MCF 10A (cell line): ENCODE measurements around the gene MYOM1. TPM values are rescaled to one million over a fixed set of nuclear protein-coding genes. Genes with fewer than 3 reads are reported as not detected.

Experiments used
- BruUV-seq: library from RNA; stranded (reverse); fragments of 400-500 nt; replicated peaks from 2 replicates; lab custom pipeline; 2021; lab: Mats Ljungman, UMichigan
- CTCF ChIA-PET: fragments of 300-600 bp; sonication (Branson Sonifier 250); formaldehyde crosslinking; extraction: SDS; loops from one replicate; lab custom pipeline; 2021; ENCODE audit warnings: antibody characterized with exemption, inconsistent platforms; lab: Yijun Ruan, JAX
- POLR2A ChIA-PET: fragments of 300-600, 350-650 bp; sonication (Branson Sonifier 250); formaldehyde crosslinking; extraction: SDS; loops from one replicate; lab custom pipeline; 2020; ENCODE audit warnings: antibody characterized with exemption, inconsistent platforms; lab: Yijun Ruan, JAX
- DNase-seq: peaks from one replicate; pipeline ENCODE4 v3.0.0-alpha.2; 2018; ENCODE audit not compliant: unreplicated experiment
- H3K27ac Mint-ChIP-seq: one replicate; pipeline ENCODE4 v1.8.0; 2022; ENCODE audit warnings: mild to moderate bottlenecking, low read depth, mixed read lengths; ENCODE audit not compliant: unreplicated experiment
- H3K27me3 Mint-ChIP-seq: one replicate; pipeline ENCODE4 v1.8.0; 2022; ENCODE audit warnings: mixed read lengths; ENCODE audit not compliant: insufficient read depth, unreplicated experiment
- H3K36me3 Mint-ChIP-seq: one replicate; pipeline ENCODE4 v1.8.0; 2022; ENCODE audit warnings: mild to moderate bottlenecking, moderate library complexity, mixed read lengths; ENCODE audit not compliant: insufficient read depth, unreplicated experiment
- H3K4me1 Mint-ChIP-seq: one replicate; pipeline ENCODE4 v1.8.0; 2022; ENCODE audit warnings: mixed read lengths; ENCODE audit not compliant: insufficient read depth, unreplicated experiment
- H3K4me3 Mint-ChIP-seq: one replicate; pipeline ENCODE4 v1.8.0; 2022; ENCODE audit warnings: mild to moderate bottlenecking, moderate library complexity, mixed read lengths; ENCODE audit not compliant: unreplicated experiment
- H3K9me3 Mint-ChIP-seq: one replicate; pipeline ENCODE4 v1.8.0; 2022; ENCODE audit warnings: mixed read lengths; ENCODE audit not compliant: unreplicated experiment
- intact Hi-C: fragments of 100-400 bp; cut with micrococcal nuclease; formaldehyde crosslinking; loops from 2 replicates; pipeline ENCODE4 v1.14.1; 2022
- total RNA-seq: library from RNA; stranded (reverse); gene quantifications from 2 replicates; pipeline ENCODE4 v1.2.3, GENCODE V29; 2022
- TF ChIP-seq, protein P1 (sequence below): fragments of 200-600 bp; IDR thresholded peaks from one replicate; pipeline ENCODE4 v1.8.0; 2022; ENCODE audit warnings: antibody characterized with exemption, mild to moderate bottlenecking; ENCODE audit not compliant: unreplicated experiment

MYOM1 gene
- total RNA-seq, 1 experiment from 2014 or later, result 0.21 TPM

DNA sequence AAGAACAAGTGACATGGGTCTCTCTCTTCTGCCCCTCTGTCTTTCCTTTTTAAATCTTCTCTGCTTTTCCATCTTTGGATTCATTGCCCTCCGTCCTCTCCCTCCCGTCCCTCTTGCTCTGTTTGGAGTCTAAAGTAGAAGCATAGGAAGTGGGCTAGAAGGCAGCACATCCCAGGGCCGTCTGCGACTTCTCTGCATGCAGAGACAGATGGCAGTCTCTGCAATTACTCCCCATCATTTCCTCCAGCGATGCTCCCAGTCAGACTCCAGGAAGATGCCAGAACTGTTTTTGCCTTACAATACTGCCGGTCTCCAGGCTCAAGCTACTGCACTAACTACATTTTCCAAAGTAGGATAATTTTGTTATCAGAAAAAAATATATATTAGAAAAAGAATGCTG lies 171.6 kb downstream of the MYOM1 start:
- Mint-ChIP-seq H3K27ac (no peak overlapping the region), H3K36me3 (no peaks in the 10 kb centered on the region), H3K9me3 (peaks cover 2% of the 10 kb centered on the region), H3K27me3 (no peaks in the 10 kb centered on the region), H3K4me3 (no peak overlapping the region), H3K4me1 (peaks cover 15% of the 10 kb centered on the region)
- intact Hi-C loops, result no loop called here
- TF ChIP-seq, protein P1, sequence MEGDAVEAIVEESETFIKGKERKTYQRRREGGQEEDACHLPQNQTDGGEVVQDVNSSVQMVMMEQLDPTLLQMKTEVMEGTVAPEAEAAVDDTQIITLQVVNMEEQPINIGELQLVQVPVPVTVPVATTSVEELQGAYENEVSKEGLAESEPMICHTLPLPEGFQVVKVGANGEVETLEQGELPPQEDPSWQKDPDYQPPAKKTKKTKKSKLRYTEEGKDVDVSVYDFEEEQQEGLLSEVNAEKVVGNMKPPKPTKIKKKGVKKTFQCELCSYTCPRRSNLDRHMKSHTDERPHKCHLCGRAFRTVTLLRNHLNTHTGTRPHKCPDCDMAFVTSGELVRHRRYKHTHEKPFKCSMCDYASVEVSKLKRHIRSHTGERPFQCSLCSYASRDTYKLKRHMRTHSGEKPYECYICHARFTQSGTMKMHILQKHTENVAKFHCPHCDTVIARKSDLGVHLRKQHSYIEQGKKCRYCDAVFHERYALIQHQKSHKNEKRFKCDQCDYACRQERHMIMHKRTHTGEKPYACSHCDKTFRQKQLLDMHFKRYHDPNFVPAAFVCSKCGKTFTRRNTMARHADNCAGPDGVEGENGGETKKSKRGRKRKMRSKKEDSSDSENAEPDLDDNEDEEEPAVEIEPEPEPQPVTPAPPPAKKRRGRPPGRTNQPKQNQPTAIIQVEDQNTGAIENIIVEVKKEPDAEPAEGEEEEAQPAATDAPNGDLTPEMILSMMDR, result no peak
- no peak for DNase-seq
- CTCF ChIA-PET, result no interaction called here
- POLR2A ChIA-PET, result interaction anchor here (0.6 kb wide), 1 partner anchor 60 kb away, joined by 4 read pairs; no protein-coding TSS in a partner anchor
- no TSS peak for BruUV-seq

- Mint-ChIP-seq H3K4me3 (no peak overlapping the region), H3K9me3 (no peaks in the 10 kb centered on the region), H3K27me3 (no peaks in the 10 kb centered on the region), H3K36me3 (no peaks in the 10 kb centered on the region), H3K27ac (no peak overlapping the region), H3K4me1 (peaks cover 8% of the 10 kb centered on the region)
- ChIA-PET CTCF (interaction anchor here (0.6 to 2.1 kb wide), 3 partner anchors 16 to 107 kb away, joined by 3 to 5 read pairs (median 4); no protein-coding TSS in a partner anchor), POLR2A (no interaction called here)
- intact Hi-C loops, result no loop called here
- DNase-seq, result no peak
- BruUV-seq, result no TSS peak
- TF ChIP-seq, protein P1, result no peak
Measured at GRCh38 chr18:3046216-3046808, 173.5 kb downstream of the MYOM1 start.

DNA sequence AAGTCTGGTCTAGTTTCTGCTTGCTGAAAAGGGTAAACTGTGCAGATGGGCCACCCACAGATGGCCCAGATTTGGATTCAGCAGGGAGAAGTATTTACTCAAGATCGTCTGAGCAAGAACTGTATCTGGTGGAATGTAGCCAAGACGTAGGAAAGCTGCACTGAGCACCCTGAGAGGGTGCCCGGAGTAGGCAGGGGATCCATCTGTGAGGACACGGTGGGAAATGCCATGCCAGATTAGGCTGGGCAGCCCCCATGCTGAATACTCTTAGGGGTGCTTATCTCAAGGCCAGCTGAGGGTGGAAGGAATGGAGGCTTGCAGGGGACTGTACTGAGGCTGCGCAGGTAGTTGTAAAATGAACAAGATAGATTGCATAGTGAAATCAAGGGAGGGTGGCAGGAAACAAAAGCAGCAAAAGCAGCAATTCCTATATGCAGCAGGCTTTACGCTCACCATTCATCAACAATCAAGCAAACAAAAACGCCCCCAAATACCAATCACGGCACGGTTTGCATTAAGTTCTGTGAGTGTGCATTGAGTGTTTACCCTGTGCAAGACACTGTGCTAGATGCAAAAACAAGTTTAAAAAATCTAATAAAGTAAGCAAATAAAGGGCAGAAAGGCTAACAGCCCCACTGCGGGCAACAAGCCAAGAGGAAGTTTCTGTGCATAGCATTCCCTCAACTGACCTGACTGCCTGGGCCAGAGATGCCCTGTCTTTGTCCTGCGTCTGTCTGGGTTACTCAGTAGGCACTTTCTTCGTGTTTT lies 174.7 kb downstream of the MYOM1 start:
- no peaks in the 10 kb centered on the region for H3K9me3 Mint-ChIP-seq
- no peaks in the 10 kb centered on the region for H3K36me3 Mint-ChIP-seq
- H3K27me3 Mint-ChIP-seq, result no peaks in the 10 kb centered on the region
- POLR2A ChIA-PET, result no interaction called here
- H3K4me1 Mint-ChIP-seq, result peaks cover 8% of the 10 kb centered on the region
- intact Hi-C loops, result no loop called here
- BruUV-seq, result no TSS peak
- no peak for DNase-seq
- CTCF ChIA-PET, result interaction anchor here (0.7 to 2.1 kb wide), 3 partner anchors 17 to 108 kb away, joined by 3 to 5 read pairs (median 4); no protein-coding TSS in a partner anchor
- no peak overlapping the region for H3K27ac Mint-ChIP-seq
- no peak overlapping the region for H3K4me3 Mint-ChIP-seq
- TF ChIP-seq, protein P1, result no peak

DNA sequence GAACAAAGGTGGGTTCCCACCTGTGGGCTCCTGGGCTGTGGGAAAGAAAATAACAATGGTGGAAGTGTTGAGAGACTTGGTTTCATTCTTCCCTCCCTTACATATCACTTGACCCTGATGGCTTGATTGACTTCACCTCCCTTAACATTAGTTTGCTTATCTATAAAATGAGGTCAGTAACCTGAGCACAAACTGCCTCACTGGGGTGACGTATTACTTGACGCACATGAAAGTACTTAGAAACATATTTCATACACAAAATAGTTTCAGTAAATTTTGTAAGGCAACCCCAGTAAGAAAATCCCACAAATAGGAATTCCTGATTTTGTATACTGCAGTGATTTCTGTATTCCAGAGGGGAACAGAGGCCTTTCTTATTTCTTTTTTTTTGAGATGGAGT lies 177.4 kb downstream of the MYOM1 start:
- intact Hi-C loops, result no loop called here
- Mint-ChIP-seq H3K27me3 (no peaks in the 10 kb centered on the region), H3K9me3 (no peaks in the 10 kb centered on the region), H3K27ac (no peak overlapping the region), H3K36me3 (no peaks in the 10 kb centered on the region), H3K4me1 (peaks cover 12% of the 10 kb centered on the region), H3K4me3 (no peak overlapping the region)
- ChIA-PET CTCF (interaction anchor here (1.3 kb wide), 1 partner anchor 20 kb away, joined by 5 read pairs; no protein-coding TSS in a partner anchor), POLR2A (no interaction called here)
- TF ChIP-seq, protein P1, result no peak
- BruUV-seq, result no TSS peak
- DNase-seq, result no peak
